Pancreas (tissue), 10 donors: ENCODE data around the gene PFKP. TPM values are rescaled to one million over a fixed set of nuclear protein-coding genes. Genes with fewer than 3 reads are reported as not detected.

Experiments
- ATAC-seq, 4 donors: fragments of 200-7000 bp; cut with Tn5 transposase; one replicate each; pipeline versions ENCODE4 v1.8.0 to v1.9.1; 2020; ENCODE audit warnings: mild to moderate bottlenecking in 4 of 4, moderate library complexity in 4 of 4
- DNase-seq, 6 donors: peaks; one replicate each; pipeline ENCODE4 v3.0.0-alpha.2; 2020
- FAIRE-seq: peaks from 2 replicates; lab custom pipeline; 2012; peaks lifted over from hg19 to GRCh38; lab: Jason Lieb, UNC
- H3K27ac ChIP-seq, 4 donors: fragments of 200-600 bp; sonication (generic); 1 replicate in 3 of 4; 2 replicates in 1 of 4; pipeline versions ENCODE4 v1.5.0 to v1.8.0; 2020
- H3K27me3 ChIP-seq, 4 donors: fragments of 200-600 bp; one replicate each; pipeline ENCODE4 v1.8.0; 2021
- H3K36me3 ChIP-seq, 3 donors: fragments of 200-600 bp; sonication (generic) in 1 of 3; one replicate each; pipeline versions ENCODE4 v1.5.0 to v1.8.0; 2020 to 2021
- H3K4me1 ChIP-seq, 3 donors: fragments of 200-600 bp; one replicate each; pipeline ENCODE4 v1.8.0; 2021
- H3K4me3 ChIP-seq, 4 donors: fragments of 200-600 bp; sonication (generic) in 2 of 4; one replicate each; pipeline versions ENCODE4 v1.5.0 to v1.8.0; 2020 to 2021
- H3K9me3 ChIP-seq, 4 donors: fragments of 200-600 bp; one replicate each; pipeline ENCODE4 v1.8.0; 2021
- WGBS, 2 donors: extraction: QIAGEN DNeasy Blood & Tissue Kit; methylation state at CpG; one replicate each; pipeline ENCODE4 v1.1.7; 2013; 5-methylcytosine and 5-hydroxymethylcytosine counted together
- intact Hi-C, 3 donors: fragments of 100-400 bp; cut with DNase I; formaldehyde crosslinking; loops; one replicate each; pipeline versions ENCODE4 v1.11.1 to v1.14.2; 2022
- polyA plus RNA-seq, 2 donors: library from polyadenylated mRNA; stranded (reverse); fragments of 200-250 nt; gene quantifications; one replicate each; pipeline ENCODE4 v1.2.3, GENCODE V29; 2013
- total RNA-seq, 6 donors: library from RNA; stranded (reverse); fragmentation: NEBNext Ultra II Directional in 4 of 6; extraction: Animal tissue kit (Norgen Biotek cat#: 25700) in 4 of 6; gene quantifications; one replicate each; pipeline versions ENCODE4 v1.2.1 to v1.2.4, GENCODE V29; 2021 to 2023
- TF ChIP-seq, protein P1 (sequence below), 4 donors: fragments of 200-600 bp; sonication (generic) in 3 of 4; IDR thresholded peaks; one replicate each; pipeline versions ENCODE4 v1.5.0 to v1.8.0; 2021; ENCODE audit warnings: antibody characterized with exemption in 4 of 4
- donor health status: healthy with polysubstance abuse.
- donor health status: DM: no; HTN: no; CAD: no; lungs with moderate emphysema.
- donor health status: DM: no; HTN: no; CAD: no.
- donor health status: control.
- donor health status: control.
- donor health status: Bipolar disorder and iron deficiency.
- donor health status: DM: yes; HTN: yes; CAD: no.
- donor health status: DM: no; HTN: no; CAD: no.
- donor health status: DM: no; HTN: no; CAD: no.
- donor health status: DM: yes; HTN: yes; CAD: no.

The PFKP gene
- total and polyA plus RNA-seq, 8 donors = 6.8 to 32.5 (median 14.1) TPM

DNA sequence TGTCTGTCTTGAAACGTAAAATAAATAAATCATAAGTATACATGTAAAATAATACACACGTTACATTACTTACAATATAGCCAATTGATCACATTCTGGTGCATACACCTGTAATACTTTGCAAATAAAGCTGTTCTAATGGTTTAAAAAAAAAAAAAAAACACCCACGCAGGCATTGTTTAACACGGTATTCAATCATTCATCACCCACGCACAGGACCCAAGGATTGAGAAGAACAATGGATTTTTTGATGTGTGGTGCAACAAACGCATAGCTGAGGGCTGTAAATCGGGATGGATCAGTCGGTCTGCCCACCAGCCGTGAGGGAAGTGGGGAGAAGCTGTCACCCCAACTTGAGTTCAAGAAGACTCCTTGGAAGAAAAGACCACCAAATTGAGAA is 96.5 kb downstream of the PFKP start:
- no peak for ATAC-seq
- DNase-seq = no peak
- H3K36me3 ChIP-seq = peaks cover 0 to 69% (median 42%) of the 10 kb centered on the region in 3 donors
- H3K27ac ChIP-seq = no peak overlapping the region
- no peaks in the 10 kb centered on the region for H3K9me3 ChIP-seq
- intact Hi-C loops = no loop called here
- TF ChIP-seq, protein P1, sequence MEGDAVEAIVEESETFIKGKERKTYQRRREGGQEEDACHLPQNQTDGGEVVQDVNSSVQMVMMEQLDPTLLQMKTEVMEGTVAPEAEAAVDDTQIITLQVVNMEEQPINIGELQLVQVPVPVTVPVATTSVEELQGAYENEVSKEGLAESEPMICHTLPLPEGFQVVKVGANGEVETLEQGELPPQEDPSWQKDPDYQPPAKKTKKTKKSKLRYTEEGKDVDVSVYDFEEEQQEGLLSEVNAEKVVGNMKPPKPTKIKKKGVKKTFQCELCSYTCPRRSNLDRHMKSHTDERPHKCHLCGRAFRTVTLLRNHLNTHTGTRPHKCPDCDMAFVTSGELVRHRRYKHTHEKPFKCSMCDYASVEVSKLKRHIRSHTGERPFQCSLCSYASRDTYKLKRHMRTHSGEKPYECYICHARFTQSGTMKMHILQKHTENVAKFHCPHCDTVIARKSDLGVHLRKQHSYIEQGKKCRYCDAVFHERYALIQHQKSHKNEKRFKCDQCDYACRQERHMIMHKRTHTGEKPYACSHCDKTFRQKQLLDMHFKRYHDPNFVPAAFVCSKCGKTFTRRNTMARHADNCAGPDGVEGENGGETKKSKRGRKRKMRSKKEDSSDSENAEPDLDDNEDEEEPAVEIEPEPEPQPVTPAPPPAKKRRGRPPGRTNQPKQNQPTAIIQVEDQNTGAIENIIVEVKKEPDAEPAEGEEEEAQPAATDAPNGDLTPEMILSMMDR (IDR thresholded peaks at IDR 0.05) = no peak
- no peak overlapping the region for H3K4me3 ChIP-seq
- H3K27me3 ChIP-seq = no peaks in the 10 kb centered on the region
- no peak for FAIRE-seq
- 69 to 73% methylated on average over 9 of the region's 9 CpGs for WGBS, 2 donors
- no peaks in the 10 kb centered on the region for H3K4me1 ChIP-seq

DNA sequence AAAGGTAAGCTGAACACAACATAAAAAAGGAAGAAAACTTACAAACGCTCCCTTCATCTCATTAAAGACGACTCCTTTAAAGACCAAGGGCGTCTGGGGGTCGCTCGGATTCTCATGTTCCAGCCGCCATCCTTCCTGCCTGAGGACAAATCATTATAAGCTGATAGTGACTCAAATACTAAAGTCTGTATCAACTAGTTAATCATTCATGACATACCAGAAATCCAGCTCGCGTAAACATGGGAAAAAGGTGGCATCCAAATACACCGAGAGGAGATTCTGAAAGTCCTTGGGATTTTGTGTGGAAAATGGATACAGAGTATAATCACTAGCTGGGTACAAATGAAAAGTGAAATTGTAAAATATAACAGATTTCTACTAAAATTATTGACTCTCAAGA is 97.8 kb downstream of the PFKP start:
- H3K4me1 ChIP-seq = peaks cover 0 to 1% (median 0%) of the 10 kb centered on the region in 3 donors
- H3K36me3 ChIP-seq = peaks cover 0 to 64% (median 31%) of the 10 kb centered on the region in 3 donors
- WGBS, 2 donors = 75 to 83% methylated on average over 9 of the region's 9 CpGs
- ATAC-seq (no peak), DNase-seq (no peak), FAIRE-seq (no peak)
- no peak overlapping the region for H3K4me3 ChIP-seq
- H3K27me3 ChIP-seq = no peaks in the 10 kb centered on the region
- no peaks in the 10 kb centered on the region for H3K9me3 ChIP-seq
- intact Hi-C loops = no loop called here
- TF ChIP-seq, protein P1 (IDR thresholded peaks at IDR 0.05) = no peak
- no peak overlapping the region for H3K27ac ChIP-seq

- Histone ChIP-seq H3K4me1 (peaks cover 0 to 11% (median 6%) of the 10 kb centered on the region in 3 donors), H3K27me3 (no peaks in the 10 kb centered on the region), H3K9me3 (no peaks in the 10 kb centered on the region), H3K27ac (no peak overlapping the region), H3K4me3 (no peak overlapping the region), H3K36me3 (peaks cover 0 to 62% (median 30%) of the 10 kb centered on the region in 3 donors)
- TF ChIP-seq, protein P1 (IDR thresholded peaks at IDR 0.05) = no peak
- no peak for FAIRE-seq
- intact Hi-C loops = no loop called here
- 77 to 85% methylated on average over 10 of the region's 10 CpGs for WGBS, 2 donors
- no peak for ATAC-seq
- no peak for DNase-seq
Measured at GRCh38 chr10:3166496-3167290, 99.3 kb downstream of the PFKP start.

DNA sequence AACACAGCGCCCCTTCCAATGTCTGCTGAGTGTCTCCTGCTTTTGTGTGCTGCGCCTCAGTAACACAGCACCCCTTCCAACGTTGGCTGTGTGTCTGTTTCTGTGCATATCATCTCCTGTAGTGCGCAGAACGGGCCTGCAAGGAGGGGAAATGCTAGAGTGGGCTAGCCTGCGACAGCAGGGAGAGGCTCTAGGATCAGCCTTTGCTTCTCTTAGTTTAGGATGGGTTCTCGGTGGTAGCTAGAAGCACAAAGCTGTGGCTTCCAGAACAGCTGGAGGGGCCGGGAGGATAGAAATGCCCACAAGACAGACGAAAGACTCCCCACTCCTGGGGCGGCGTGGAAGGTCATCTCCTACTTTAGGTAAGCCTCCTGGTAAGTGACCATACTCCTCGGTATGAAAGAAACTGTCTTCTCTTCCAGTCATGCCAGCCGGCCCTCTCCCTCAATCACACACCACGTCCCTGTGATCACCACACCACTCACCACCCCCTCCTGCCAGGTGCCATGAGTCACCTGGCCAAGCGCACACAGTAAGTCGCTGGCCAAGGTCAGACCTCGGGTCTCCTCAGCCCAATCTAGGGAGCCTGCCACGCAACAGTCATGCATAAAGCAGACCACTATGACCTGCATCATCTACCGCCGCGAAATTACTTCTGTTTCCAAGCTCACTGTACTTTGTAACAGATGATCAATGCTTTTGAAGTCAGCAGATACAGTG is 100.4 kb downstream of the PFKP start:
- DNase-seq = no peak
- Histone ChIP-seq H3K36me3 (peaks cover 0 to 54% (median 30%) of the 10 kb centered on the region in 3 donors), H3K4me3 (no peak overlapping the region), H3K9me3 (no peaks in the 10 kb centered on the region), H3K27ac (no peak overlapping the region), H3K4me1 (peaks cover 0 to 12% (median 7%) of the 10 kb centered on the region in 3 donors), H3K27me3 (no peaks in the 10 kb centered on the region)
- TF ChIP-seq, protein P1 (IDR thresholded peaks at IDR 0.05) = no peak
- intact Hi-C loops = no loop called here
- WGBS, 2 donors = 86 to 90% methylated on average over 21 of the region's 21 CpGs
- ATAC-seq = no peak
- no peak for FAIRE-seq
